C4-2B (cell line): Measurements from ENCODE around the gene LRRC47.
"Not testable (repeated sequence)": the region's sequence is repeated elsewhere in the genome, so short reads cannot be mapped to it uniquely, and the experiment has no call there.

Experiments used
- H3K27ac ChIP-seq: fragments of 450-650 bp; 2 replicates; pipeline ENCODE4 v1.5.1; 2017
- ZFX ChIP-seq: fragments of 450-650 bp; IDR thresholded peaks from 2 replicates; pipeline ENCODE4 v1.6.1; 2017
- TF ChIP-seq, protein P1 (sequence below): fragments of 450-650 bp; conservative IDR thresholded peaks from 2 replicates; pipeline ENCODE4 v1.5.1; 2017; ENCODE audit warnings: mild to moderate bottlenecking

The LRRC47 gene

DNA sequence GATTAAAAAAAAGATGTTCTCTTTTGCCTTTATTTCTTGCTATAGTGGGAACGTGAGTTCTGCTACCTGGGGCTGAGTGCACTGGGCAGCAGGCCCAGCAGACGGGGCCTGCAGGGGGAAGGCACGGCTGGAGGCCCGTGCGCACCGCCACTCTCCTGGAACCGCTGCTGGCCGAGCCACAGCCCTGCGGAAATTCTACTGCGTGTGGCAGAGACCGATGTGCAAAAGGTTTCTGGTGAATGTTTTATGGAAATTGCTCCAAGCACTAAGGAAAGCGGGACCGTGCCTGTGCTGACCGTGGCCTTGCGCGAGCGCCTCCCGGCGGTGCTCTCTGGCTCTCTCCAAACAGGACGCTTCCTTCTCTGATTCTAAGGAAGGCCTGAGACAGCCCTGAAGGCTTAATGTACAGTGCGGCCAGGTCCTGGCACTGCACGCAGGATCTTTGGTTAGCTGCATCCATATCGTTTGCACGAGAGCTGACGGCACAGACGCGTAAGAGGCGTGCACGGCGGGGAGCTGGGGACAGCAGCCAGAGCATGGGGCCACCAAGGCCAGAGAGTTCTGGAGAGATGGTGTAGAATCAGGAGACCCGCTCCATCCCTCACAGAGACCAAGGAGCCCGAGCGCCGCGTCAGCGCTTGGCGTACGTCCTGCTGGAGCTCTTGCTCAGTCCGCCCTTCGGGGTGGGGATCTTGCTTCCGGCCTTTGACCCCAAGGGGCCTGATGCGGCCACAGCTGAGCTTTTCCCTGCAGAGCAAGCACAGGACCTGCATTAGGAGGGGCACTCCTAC is 18.7 kb upstream of the LRRC47 start:
- H3K27ac ChIP-seq: no peak overlapping the region
- TF ChIP-seq, protein P1, sequence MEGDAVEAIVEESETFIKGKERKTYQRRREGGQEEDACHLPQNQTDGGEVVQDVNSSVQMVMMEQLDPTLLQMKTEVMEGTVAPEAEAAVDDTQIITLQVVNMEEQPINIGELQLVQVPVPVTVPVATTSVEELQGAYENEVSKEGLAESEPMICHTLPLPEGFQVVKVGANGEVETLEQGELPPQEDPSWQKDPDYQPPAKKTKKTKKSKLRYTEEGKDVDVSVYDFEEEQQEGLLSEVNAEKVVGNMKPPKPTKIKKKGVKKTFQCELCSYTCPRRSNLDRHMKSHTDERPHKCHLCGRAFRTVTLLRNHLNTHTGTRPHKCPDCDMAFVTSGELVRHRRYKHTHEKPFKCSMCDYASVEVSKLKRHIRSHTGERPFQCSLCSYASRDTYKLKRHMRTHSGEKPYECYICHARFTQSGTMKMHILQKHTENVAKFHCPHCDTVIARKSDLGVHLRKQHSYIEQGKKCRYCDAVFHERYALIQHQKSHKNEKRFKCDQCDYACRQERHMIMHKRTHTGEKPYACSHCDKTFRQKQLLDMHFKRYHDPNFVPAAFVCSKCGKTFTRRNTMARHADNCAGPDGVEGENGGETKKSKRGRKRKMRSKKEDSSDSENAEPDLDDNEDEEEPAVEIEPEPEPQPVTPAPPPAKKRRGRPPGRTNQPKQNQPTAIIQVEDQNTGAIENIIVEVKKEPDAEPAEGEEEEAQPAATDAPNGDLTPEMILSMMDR: no peak
- TF ChIP-seq ZFX: no peak

DNA sequence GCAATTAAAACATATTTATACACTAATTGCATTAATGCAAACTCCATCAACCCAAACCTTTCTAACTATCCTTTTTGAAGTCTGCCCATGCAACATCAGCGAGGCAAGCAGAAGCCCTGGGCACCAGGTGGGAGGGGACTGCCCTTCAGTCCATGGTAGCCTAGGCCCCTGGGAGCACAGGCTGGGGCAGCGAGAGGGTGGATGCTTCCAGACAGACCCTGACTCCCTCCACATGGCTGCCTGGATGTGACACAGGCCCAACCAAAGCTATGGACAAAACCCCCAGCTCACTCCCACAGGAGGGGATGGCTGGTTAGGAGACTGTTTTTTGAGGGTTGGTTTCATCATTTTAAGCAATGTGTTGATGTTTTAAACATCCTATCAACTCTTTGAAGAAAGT is 17.8 kb upstream of the LRRC47 start:
- H3K27ac ChIP-seq: no peak overlapping the region
- TF ChIP-seq, protein P1: no peak
- TF ChIP-seq ZFX: no peak

DNA sequence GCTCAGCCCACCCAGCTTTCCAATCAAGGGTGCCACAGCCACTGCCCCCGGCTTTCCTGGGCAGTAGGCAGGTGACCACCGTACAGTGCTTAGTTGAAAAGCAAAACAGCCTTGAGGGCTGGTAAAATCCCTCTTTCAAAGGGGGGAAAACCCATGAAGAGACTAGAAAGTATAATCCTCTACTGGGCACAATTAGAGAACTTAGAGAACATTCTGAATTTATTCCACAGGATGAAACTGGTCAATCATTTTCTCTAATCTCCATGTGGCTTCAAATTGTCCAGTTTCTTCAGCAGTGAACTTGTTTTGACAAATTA is 15.3 kb upstream of the LRRC47 start:
- TF ChIP-seq, protein P1: no peak
- no peak for TF ChIP-seq ZFX
- H3K27ac ChIP-seq: no peak overlapping the region

DNA sequence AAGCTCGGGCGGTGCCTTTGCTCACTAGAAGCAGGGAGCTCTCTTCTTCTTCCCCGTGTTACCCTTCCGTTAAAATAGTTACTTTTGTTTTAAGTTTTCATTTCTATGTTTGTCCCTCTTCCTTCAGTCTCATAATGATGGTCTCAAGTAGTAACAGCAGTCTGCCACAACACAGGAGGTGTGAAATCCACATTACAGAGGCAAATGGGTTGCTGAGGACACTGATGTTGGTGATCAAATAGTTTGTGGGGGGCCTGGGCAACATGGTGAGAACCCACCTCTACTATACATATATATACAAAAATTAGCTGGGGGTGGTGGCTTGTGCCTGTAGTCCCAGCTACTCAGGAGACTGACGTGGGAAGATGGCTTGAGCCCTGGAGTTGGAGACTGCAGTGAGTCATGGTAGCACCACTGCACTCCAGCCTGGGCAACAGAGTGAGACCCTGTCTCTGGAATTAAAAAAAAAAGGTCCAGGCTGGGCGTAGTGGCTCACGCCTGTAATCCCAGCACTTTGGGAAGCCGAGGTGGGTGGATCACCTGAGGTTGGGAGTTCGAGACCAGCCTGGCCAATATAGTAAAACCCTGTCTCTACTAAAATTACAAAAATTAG is 14.0 kb upstream of the LRRC47 start:
- H3K27ac ChIP-seq: not testable (repeated sequence)

DNA sequence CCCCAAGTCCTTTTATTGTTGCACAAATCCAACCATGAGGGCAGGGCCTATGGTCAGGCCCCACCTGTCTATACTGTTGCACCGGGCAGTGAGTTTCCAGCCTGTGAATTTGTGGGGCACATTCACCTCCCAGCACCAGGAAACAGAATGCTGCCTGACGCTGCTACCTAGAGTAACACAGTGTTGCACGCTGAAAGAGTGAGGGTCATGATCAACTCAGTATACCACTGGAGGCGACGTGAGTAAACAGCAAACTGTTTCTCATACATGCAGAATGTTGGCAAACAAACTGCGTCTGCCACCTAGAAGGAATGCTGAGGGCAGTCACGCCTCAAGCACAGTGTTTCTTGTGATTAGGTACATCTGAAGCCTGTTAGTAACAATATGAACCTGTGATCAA is 13.4 kb upstream of the LRRC47 start:
- TF ChIP-seq ZFX: no peak
- TF ChIP-seq, protein P1: no peak
- no peak overlapping the region for H3K27ac ChIP-seq

DNA sequence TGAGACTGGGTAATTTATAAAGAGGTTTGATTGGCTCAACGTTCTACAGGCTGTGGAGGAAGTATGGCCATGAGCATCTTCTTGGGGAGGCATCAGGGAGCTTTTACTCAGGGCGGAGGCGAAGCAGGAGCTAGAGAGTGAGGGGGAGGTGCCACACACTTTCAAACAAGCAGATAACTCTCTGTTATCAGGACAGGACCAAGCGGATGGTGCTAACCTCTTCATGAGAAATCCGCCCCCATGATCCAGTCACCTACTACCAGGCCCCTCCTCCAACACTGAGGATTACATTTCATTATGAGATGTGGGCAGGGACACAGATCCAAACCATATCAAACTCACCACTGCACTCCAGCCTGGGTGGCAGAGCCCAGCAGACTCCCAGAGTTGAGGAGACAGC is 11.5 kb upstream of the LRRC47 start:
- no peak overlapping the region for H3K27ac ChIP-seq
- no peak for TF ChIP-seq ZFX
- TF ChIP-seq, protein P1: no peak

DNA sequence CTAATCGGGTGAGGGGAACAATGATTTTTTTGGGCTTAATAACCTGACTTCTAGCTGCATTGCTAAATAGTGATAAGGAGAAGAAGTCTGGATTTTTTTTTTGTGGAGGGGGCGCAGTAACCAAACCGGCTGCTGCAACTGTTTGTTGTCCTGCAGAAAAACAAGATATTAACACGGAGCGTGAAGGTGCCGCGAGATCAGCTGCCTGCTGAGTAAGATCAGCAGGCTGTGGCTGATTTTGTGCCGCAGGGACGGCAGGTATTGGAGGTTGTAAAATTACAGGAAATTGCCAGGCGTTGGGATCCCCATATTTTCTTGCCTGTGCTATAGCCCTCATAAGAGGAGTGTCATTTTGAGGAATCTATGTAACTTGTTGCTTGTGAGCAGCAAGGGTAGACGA is 8.7 kb upstream of the LRRC47 start:
- no peak for TF ChIP-seq ZFX
- TF ChIP-seq, protein P1: no peak
- H3K27ac ChIP-seq: no peak overlapping the region

DNA sequence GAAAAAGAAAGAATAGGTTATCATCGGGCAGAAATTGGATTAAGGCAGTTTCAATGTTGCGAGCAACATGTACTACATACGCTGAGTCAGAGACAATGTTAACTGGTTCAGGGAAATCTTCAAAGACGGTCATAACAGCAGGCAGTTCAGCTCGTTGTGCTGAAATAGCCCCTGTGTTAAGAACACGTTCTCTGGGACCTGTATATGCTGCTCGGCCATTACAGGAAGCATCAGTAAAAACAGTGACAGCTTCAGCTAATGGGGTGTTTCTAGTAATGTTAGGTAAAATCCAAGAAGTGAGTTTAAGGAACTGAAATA is 8.3 kb upstream of the LRRC47 start:
- H3K27ac ChIP-seq: not testable (repeated sequence)
